Calu3 (cell line): ENCODE measurements around the gene LRP6. TPM values are rescaled to one million over a fixed set of nuclear protein-coding genes. Genes with fewer than 3 reads are reported as not detected.

Source experiments
- BruUV-seq: library from RNA; stranded (reverse); fragments of 400-500 nt; replicated peaks from 2 replicates; lab custom pipeline; 2021; lab: Mats Ljungman, UMichigan
- CTCF ChIA-PET: fragments of 300-600 bp; sonication (Branson Sonifier 250); formaldehyde crosslinking; loops from one replicate; lab custom pipeline; 2022; ENCODE audit warnings: antibody characterized with exemption; lab: Charles Lee
- DNase-seq: peaks from one replicate; pipeline ENCODE4 v3.0.0; 2022
- H3K27ac Mint-ChIP-seq: one replicate; pipeline ENCODE4 v1.8.0; 2022; ENCODE audit warnings: mixed read lengths; ENCODE audit not compliant: unreplicated experiment
- H3K27me3 Mint-ChIP-seq: one replicate; pipeline ENCODE4 v1.8.0; 2022; ENCODE audit warnings: mixed read lengths; ENCODE audit not compliant: unreplicated experiment
- H3K36me3 Mint-ChIP-seq: one replicate; pipeline ENCODE4 v1.8.0; 2022; ENCODE audit warnings: mild to moderate bottlenecking, moderate library complexity, mixed read lengths; ENCODE audit not compliant: insufficient read depth, unreplicated experiment
- H3K4me1 Mint-ChIP-seq: one replicate; pipeline ENCODE4 v1.8.0; 2022; ENCODE audit warnings: mild to moderate bottlenecking, low read depth, mixed read lengths; ENCODE audit not compliant: unreplicated experiment
- H3K4me3 Mint-ChIP-seq: one replicate; pipeline ENCODE4 v1.8.0; 2022; ENCODE audit warnings: mild to moderate bottlenecking, low read depth, moderate library complexity, mixed read lengths; ENCODE audit not compliant: unreplicated experiment
- H3K9me3 Mint-ChIP-seq: one replicate; pipeline ENCODE4 v1.8.0; 2022; ENCODE audit warnings: low read depth, mixed read lengths; ENCODE audit not compliant: unreplicated experiment
- CTCF ChIP-seq: fragments of 200-600 bp; IDR thresholded peaks from one replicate; pipeline ENCODE4 v1.8.0; 2022; ENCODE audit warnings: antibody characterized with exemption; ENCODE audit not compliant: unreplicated experiment
- intact Hi-C: fragments of 100-400 bp; cut with micrococcal nuclease; formaldehyde crosslinking; loops from one replicate; pipeline ENCODE4 v1.10.0; 2022; ENCODE audit not compliant: unreplicated experiment
- total RNA-seq: library from RNA; stranded (reverse); gene quantifications from 2 replicates; pipeline ENCODE4 v1.2.3, GENCODE V29; 2022

Gene LRP6
- total RNA-seq, 1 experiment from 2014 or later, result 74.8 TPM

- no TSS peak for BruUV-seq
- CTCF ChIA-PET, result no interaction called here
- H3K9me3 Mint-ChIP-seq, result no peaks in the 10 kb centered on the region
- no peaks in the 10 kb centered on the region for H3K36me3 Mint-ChIP-seq
- no peaks in the 10 kb centered on the region for H3K27me3 Mint-ChIP-seq
- peaks cover 68% of the 10 kb centered on the region for H3K4me1 Mint-ChIP-seq
- no peak for TF ChIP-seq CTCF
- no peak for DNase-seq
- intact Hi-C loops, result loop anchor here (2.0 to 5.0 kb wide), 3 partner anchors 22 to 56 kb away; partner anchors contain the start of gene LRP6
- no peak overlapping the region for H3K4me3 Mint-ChIP-seq
- no peak overlapping the region for H3K27ac Mint-ChIP-seq
These were observed 55.9 kb downstream of the LRP6 start for GRCh38 chr12:12210983-12211382.

GRCh38 chr12:12210416-12210815 is 56.4 kb downstream of the LRP6 start:
- Mint-ChIP-seq H3K4me1 (peaks cover 65% of the 10 kb centered on the region), H3K9me3 (no peaks in the 10 kb centered on the region), H3K36me3 (no peaks in the 10 kb centered on the region), H3K4me3 (no peak overlapping the region), H3K27ac (no peak overlapping the region), H3K27me3 (no peaks in the 10 kb centered on the region)
- intact Hi-C loops, result loop anchor here (2.0 to 5.0 kb wide), 3 partner anchors 22 to 57 kb away; partner anchors contain the start of gene LRP6
- CTCF ChIA-PET, result interaction anchor here (0.5 kb wide), 1 partner anchor 29 kb away, joined by 3 read pairs; no protein-coding TSS in a partner anchor
- no peak for TF ChIP-seq CTCF
- DNase-seq, result no peak
- no TSS peak for BruUV-seq

GRCh38 chr12:12209675-12210074 is 57.2 kb downstream of the LRP6 start:
- BruUV-seq, result no TSS peak
- H3K4me3 Mint-ChIP-seq, result no peak overlapping the region
- DNase-seq, result no peak
- CTCF ChIA-PET, result interaction anchor here (0.5 kb wide), 1 partner anchor 30 kb away, joined by 3 read pairs; no protein-coding TSS in a partner anchor
- TF ChIP-seq CTCF, result no peak
- intact Hi-C loops, result loop anchor here (2.0 to 5.0 kb wide), 3 partner anchors 21 to 58 kb away; partner anchors contain the start of gene LRP6
- no peaks in the 10 kb centered on the region for H3K9me3 Mint-ChIP-seq
- H3K27ac Mint-ChIP-seq, result no peak overlapping the region
- no peaks in the 10 kb centered on the region for H3K36me3 Mint-ChIP-seq
- peaks cover 59% of the 10 kb centered on the region for H3K4me1 Mint-ChIP-seq
- no peaks in the 10 kb centered on the region for H3K27me3 Mint-ChIP-seq

GRCh38 chr12:12209043-12209442 is 57.8 kb downstream of the LRP6 start:
- Mint-ChIP-seq H3K4me1 (peaks cover 57% of the 10 kb centered on the region), H3K27ac (no peak overlapping the region), H3K36me3 (no peaks in the 10 kb centered on the region), H3K9me3 (no peaks in the 10 kb centered on the region), H3K27me3 (no peaks in the 10 kb centered on the region), H3K4me3 (no peak overlapping the region)
- CTCF ChIA-PET, result no interaction called here
- no peak for DNase-seq
- BruUV-seq, result no TSS peak
- TF ChIP-seq CTCF, result no peak
- intact Hi-C loops, result no loop called here
